NCI-H1048 (cell line): ENCODE measurements around the gene BTN3A1.

ENCODE experiments used
- DNase-seq: peaks from one replicate; lab custom pipeline; 2025; lab: John Stamatoyannopoulos, UW

Gene BTN3A1

GRCh38 chr6:26379740-26380139 lies 22.3 kb upstream of the BTN3A1 start:
- no peak for DNase-seq

- no peak for DNase-seq
Measured at GRCh38 chr6:26380256-26380655, 21.8 kb upstream of the BTN3A1 start.

- no peak for DNase-seq
Measured at GRCh38 chr6:26382121-26382520, 20.0 kb upstream of the BTN3A1 start.

GRCh38 chr6:26383624-26384417 lies 18.3 kb upstream of the BTN3A1 start:
- DNase-seq, result no peak

GRCh38 chr6:26385734-26386125 lies 16.3 kb upstream of the BTN3A1 start:
- no peak for DNase-seq

GRCh38 chr6:26387565-26387964 lies 14.5 kb upstream of the BTN3A1 start:
- DNase-seq, result no peak

GRCh38 chr6:26388014-26388413 lies 14.1 kb upstream of the BTN3A1 start:
- DNase-seq, result no peak

- DNase-seq, result no peak
Measured at GRCh38 chr6:26388441-26388840, 13.6 kb upstream of the BTN3A1 start.

- DNase-seq, result no peak
Measured at GRCh38 chr6:26389349-26389894, 12.7 kb upstream of the BTN3A1 start.

- DNase-seq, result no peak
Measured at GRCh38 chr6:26390531-26390930, 11.5 kb upstream of the BTN3A1 start.

GRCh38 chr6:26392932-26393636 lies 9.0 kb upstream of the BTN3A1 start:
- DNase-seq, result no peak

GRCh38 chr6:26394289-26394688 lies 7.8 kb upstream of the BTN3A1 start:
- DNase-seq, result no peak

- no peak for DNase-seq
Measured at GRCh38 chr6:26398555-26398954, 3.5 kb upstream of the BTN3A1 start.

- no peak for DNase-seq
Measured at GRCh38 chr6:26400626-26401025, 1.4 kb upstream of the BTN3A1 start.

- no peak for DNase-seq
Measured at GRCh38 chr6:26401389-26401986, 587 bp upstream of the BTN3A1 start.

GRCh38 chr6:26403893-26404292 lies 1.8 kb downstream of the BTN3A1 start:
- DNase-seq, result no peak

GRCh38 chr6:26404546-26404945 lies 2.5 kb downstream of the BTN3A1 start:
- DNase-seq, result no peak

GRCh38 chr6:26408828-26409730 lies 7.0 kb downstream of the BTN3A1 start:
- no peak for DNase-seq

GRCh38 chr6:26411751-26412150 lies 9.7 kb downstream of the BTN3A1 start:
- DNase-seq, result no peak

- DNase-seq, result no peak
Measured at GRCh38 chr6:26412228-26412627, 10.2 kb downstream of the BTN3A1 start.

GRCh38 chr6:26412954-26413353 lies 10.9 kb downstream of the BTN3A1 start:
- no peak for DNase-seq

GRCh38 chr6:26414281-26414680 lies 12.2 kb downstream of the BTN3A1 start:
- DNase-seq, result no peak
